B cell (primary cell): ENCODE measurements around the gene TDRKH. TPM values are rescaled to one million over a fixed set of nuclear protein-coding genes. Genes with fewer than 3 reads are reported as not detected.
"Not testable (repeated sequence)": the region's sequence is repeated elsewhere in the genome, so short reads cannot be mapped to it uniquely, and the experiment has no call there.

Source experiments
- ATAC-seq: fragments of 200-7000 bp; cut with Tn5 transposase; one replicate; pipeline ENCODE4 v1.10.0; 2021; ENCODE audit warnings: low read depth, mild to moderate bottlenecking, moderate number of reproducible peaks, moderate library complexity
- CTCF ChIA-PET: fragments of 350-600 bp; sonication (Branson Sonifier 250); formaldehyde crosslinking; loops from one replicate; lab custom pipeline; 2021; ENCODE audit warnings: antibody characterized with exemption, inconsistent platforms; lab: Charles Lee
- POLR2A ChIA-PET: fragments of 350-600 bp; sonication (Branson Sonifier 250); formaldehyde crosslinking; loops from one replicate; lab custom pipeline; 2021; ENCODE audit warnings: antibody characterized with exemption; lab: Charles Lee
- DNase-seq: peaks from one replicate; pipeline ENCODE4 v3.0.0; 2013
- H2AFZ ChIP-seq: 2 replicates; pipeline ENCODE4 v1.6.1; 2012; ENCODE audit warnings: mild to moderate bottlenecking, low read depth, low read length; ENCODE audit not compliant: insufficient read depth, poor library complexity, severe bottlenecking
- H3K27ac ChIP-seq, 2 donors: 1 replicate in 1 of 2; 2 replicates in 1 of 2; pipeline ENCODE4 v1.5.1; 2012 to 2013; ENCODE audit warnings: low read length in 2 of 2, mild to moderate bottlenecking in 2 of 2, moderate library complexity in 1 of 2
- H3K27me3 ChIP-seq, 4 experiments: fragments of 200-600 bp in 1 of 4; sonication (generic) in 1 of 4; replicated peaks in 1 of 4; 1 replicate in 2 of 4; 2 replicates in 2 of 4; pipeline versions ENCODE4 v1.6.1 to v1.7.0; 2013 to 2016; ENCODE audit warnings: low read length in 3 of 4, mild to moderate bottlenecking in 2 of 4, mixed read lengths in 1 of 4, moderate library complexity in 1 of 4; ENCODE audit not compliant: insufficient read depth in 4 of 4, control insufficient read depth in 3 of 4; ENCODE audit errors: control extremely low read depth in 1 of 4
- H3K36me3 ChIP-seq, 2 experiments: replicated peaks in 1 of 2; 1 replicate in 1 of 2; 2 replicates in 1 of 2; pipeline versions ENCODE4 v1.6.1 to v1.7.1; 2013; ENCODE audit warnings: low read length in 1 of 2; ENCODE audit not compliant: insufficient read depth in 2 of 2, control insufficient read depth in 1 of 2; ENCODE audit errors: control extremely low read depth in 1 of 2, extremely low read depth in 1 of 2
- H3K4me1 ChIP-seq, 2 donors: fragments of 200-600 bp in 1 of 2; sonication (generic) in 1 of 2; 1 replicate in 1 of 2; 2 replicates in 1 of 2; pipeline versions ENCODE4 v1.5.1 to v1.6.1; 2013 to 2017; ENCODE audit warnings: low read length in 2 of 2; ENCODE audit not compliant: control insufficient read depth in 2 of 2, insufficient read depth in 2 of 2
- H3K4me2 ChIP-seq: replicated peaks from 2 replicates; pipeline ENCODE3; 2012; ENCODE audit warnings: mild to moderate bottlenecking, low read depth, low read length; ENCODE audit not compliant: poor library complexity, severe bottlenecking
- H3K4me3 ChIP-seq, 5 experiments: fragments of 200-600 bp in 1 of 5; sonication (generic) in 1 of 5; 1 replicate in 3 of 5; 2 replicates in 2 of 5; pipeline versions ENCODE4 v1.5.1 to v1.7.0; 2011 to 2016; ENCODE audit warnings: low read length in 4 of 5, mild to moderate bottlenecking in 4 of 5, low read depth in 2 of 5, control low read depth in 1 of 5, moderate library complexity in 1 of 5; ENCODE audit not compliant: insufficient read depth in 1 of 5; ENCODE audit errors: control extremely low read depth in 1 of 5, extremely low read depth in 1 of 5
- H3K79me2 ChIP-seq: fragments of 200-600 bp; sonication (generic); one replicate; pipeline ENCODE4 v1.6.0; 2016; ENCODE audit warnings: low read length; ENCODE audit not compliant: control insufficient read depth, insufficient read depth
- H3K9ac ChIP-seq: fragments of 200-600 bp; sonication (generic); 2 replicates; pipeline ENCODE4 v1.6.1; 2017; ENCODE audit warnings: mild to moderate bottlenecking, low read length, moderate library complexity
- H3K9me3 ChIP-seq, 3 donors: one replicate each; pipeline versions ENCODE4 v1.6.1 to v1.7.1; 2013; ENCODE audit warnings: low read length in 2 of 3; ENCODE audit not compliant: control insufficient read depth in 2 of 3, insufficient read depth in 1 of 3; ENCODE audit errors: control extremely low read depth in 1 of 3
- H4K20me1 ChIP-seq: 2 replicates; pipeline ENCODE4 v1.6.0; 2012; ENCODE audit warnings: mild to moderate bottlenecking, low read length; ENCODE audit not compliant: insufficient read depth, control insufficient read depth, poor library complexity, severe bottlenecking
- H3K27ac Mint-ChIP-seq: one replicate; pipeline ENCODE4 v1.8.0; 2021; ENCODE audit warnings: mixed read lengths
- H3K27me3 Mint-ChIP-seq: one replicate; pipeline ENCODE4 v1.8.0; 2021; ENCODE audit warnings: mixed read lengths
- H3K4me1 Mint-ChIP-seq: one replicate; pipeline ENCODE4 v1.8.0; 2021; ENCODE audit warnings: mixed read lengths
- H3K4me3 Mint-ChIP-seq: one replicate; pipeline ENCODE4 v1.8.0; 2021; ENCODE audit warnings: mixed read lengths
- H3K9me3 Mint-ChIP-seq: one replicate; pipeline ENCODE4 v1.8.0; 2022; ENCODE audit warnings: mixed read lengths; ENCODE audit not compliant: insufficient read depth
- EZH2 ChIP-seq: IDR thresholded peaks from 2 replicates; pipeline ENCODE4 v1.6.1; 2012; ENCODE audit warnings: borderline replicate concordance, low read depth, mild to moderate bottlenecking, moderate library complexity, low read length; ENCODE audit not compliant: insufficient read depth, poor library complexity, severe bottlenecking
- WGBS: methylation state at CpG from one replicate; pipeline ENCODE4 v1.1.5; 2013; ENCODE audit warnings: missing lambda C conversion rate; ENCODE audit not compliant: insufficient coverage; 5-methylcytosine and 5-hydroxymethylcytosine counted together
- intact Hi-C: fragments of 100-400 bp; cut with micrococcal nuclease; formaldehyde crosslinking; loops from one replicate; pipeline ENCODE4 v1.10.0; 2022
- polyA plus RNA-seq: library from polyadenylated mRNA; depleted of rRNA; stranded (reverse); fragments of >200 nt; gene quantifications from 2 replicates; pipeline ENCODE4 v1.2.3, GENCODE V29; 2012
- total RNA-seq, 2 donors: library from RNA; stranded (reverse); fragments of 120-200 nt in 1 of 2; gene quantifications; 1 replicate in 1 of 2; 2 replicates in 1 of 2; pipeline versions ENCODE4 v1.2.3 to v1.2.4, GENCODE V29; 2013 to 2022
- TF ChIP-seq, protein P1 (sequence below): fragments of 200-600 bp; IDR thresholded peaks from one replicate; pipeline ENCODE4 v1.8.0; 2022; ENCODE audit warnings: antibody characterized with exemption, mild to moderate bottlenecking

Gene TDRKH
- total and polyA plus RNA-seq, 2 donors (not counting 1 experiment from before 2014, with no cell fraction given): 2.0 to 13.3 TPM

DNA sequence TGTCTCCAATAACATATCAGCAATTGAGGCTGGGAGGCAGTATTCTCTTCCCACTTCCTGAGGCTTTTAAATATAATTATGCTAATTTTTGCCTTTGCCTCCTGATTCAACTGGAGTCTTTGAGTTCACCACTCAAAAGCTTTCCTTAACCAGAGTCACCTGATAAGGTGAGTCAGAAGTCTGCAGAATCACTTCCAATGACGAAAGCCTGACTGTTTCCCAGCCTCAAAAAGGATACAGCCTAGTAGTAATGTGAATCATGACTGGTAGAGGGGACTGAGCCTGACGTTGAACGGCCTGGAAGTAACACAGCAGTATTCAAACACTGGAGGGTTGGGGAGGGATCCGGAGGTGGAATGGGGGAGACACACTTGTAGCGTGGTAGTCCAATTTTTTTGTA is 16.6 kb downstream of the TDRKH start:
- no peak overlapping the region for H2AFZ ChIP-seq
- no peaks in the 10 kb centered on the region for H3K9me3 Mint-ChIP-seq
- no peak for ATAC-seq
- ChIA-PET POLR2A (no interaction called here), CTCF (no interaction called here)
- no peak overlapping the region for H3K4me2 ChIP-seq
- no peak overlapping the region for H3K27ac ChIP-seq
- intact Hi-C loops: no loop called here
- peaks cover 0 to 38% of the 10 kb centered on the region in 2 experiments for H3K36me3 ChIP-seq
- WGBS: 98% methylated on average over 5 of the region's 5 CpGs
- H3K9ac ChIP-seq: no peak overlapping the region
- TF ChIP-seq, protein P1, sequence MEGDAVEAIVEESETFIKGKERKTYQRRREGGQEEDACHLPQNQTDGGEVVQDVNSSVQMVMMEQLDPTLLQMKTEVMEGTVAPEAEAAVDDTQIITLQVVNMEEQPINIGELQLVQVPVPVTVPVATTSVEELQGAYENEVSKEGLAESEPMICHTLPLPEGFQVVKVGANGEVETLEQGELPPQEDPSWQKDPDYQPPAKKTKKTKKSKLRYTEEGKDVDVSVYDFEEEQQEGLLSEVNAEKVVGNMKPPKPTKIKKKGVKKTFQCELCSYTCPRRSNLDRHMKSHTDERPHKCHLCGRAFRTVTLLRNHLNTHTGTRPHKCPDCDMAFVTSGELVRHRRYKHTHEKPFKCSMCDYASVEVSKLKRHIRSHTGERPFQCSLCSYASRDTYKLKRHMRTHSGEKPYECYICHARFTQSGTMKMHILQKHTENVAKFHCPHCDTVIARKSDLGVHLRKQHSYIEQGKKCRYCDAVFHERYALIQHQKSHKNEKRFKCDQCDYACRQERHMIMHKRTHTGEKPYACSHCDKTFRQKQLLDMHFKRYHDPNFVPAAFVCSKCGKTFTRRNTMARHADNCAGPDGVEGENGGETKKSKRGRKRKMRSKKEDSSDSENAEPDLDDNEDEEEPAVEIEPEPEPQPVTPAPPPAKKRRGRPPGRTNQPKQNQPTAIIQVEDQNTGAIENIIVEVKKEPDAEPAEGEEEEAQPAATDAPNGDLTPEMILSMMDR: no peak
- TF ChIP-seq EZH2: no peak
- no peaks in the 10 kb centered on the region for H3K27me3 ChIP-seq
- no peaks in the 10 kb centered on the region for H3K79me2 ChIP-seq
- no peaks in the 10 kb centered on the region for H4K20me1 ChIP-seq
- no peak overlapping the region for H3K4me3 ChIP-seq
- no peaks in the 10 kb centered on the region for H3K9me3 ChIP-seq
- no peak overlapping the region for H3K4me3 Mint-ChIP-seq
- no peaks in the 10 kb centered on the region for H3K4me1 ChIP-seq
- no peak for DNase-seq
- H3K4me1 Mint-ChIP-seq: no peaks in the 10 kb centered on the region
- no peaks in the 10 kb centered on the region for H3K27me3 Mint-ChIP-seq
- H3K27ac Mint-ChIP-seq: no peak overlapping the region

DNA sequence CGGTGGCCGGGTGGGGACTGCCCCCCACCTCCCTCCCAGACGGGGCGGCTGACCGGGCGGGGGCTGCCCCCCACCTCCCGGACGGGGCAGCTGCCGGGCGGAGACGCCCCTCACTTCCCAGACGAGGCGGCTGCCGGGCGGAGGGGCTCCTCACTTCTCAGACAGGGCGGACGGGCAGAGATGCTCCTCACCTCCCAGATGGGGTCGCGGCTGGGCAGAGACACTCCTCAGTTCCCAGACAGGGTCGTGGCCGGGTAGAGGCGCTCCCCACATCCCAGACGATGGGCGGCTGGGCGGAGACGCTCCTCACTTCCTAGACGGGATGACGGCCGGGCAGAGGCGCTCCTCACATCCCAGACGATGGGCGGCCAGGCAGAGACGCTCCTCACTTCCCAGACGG is 21.0 kb downstream of the TDRKH start:
- H3K4me3 Mint-ChIP-seq, H3K4me1 ChIP-seq, H3K9ac ChIP-seq, intact Hi-C loops, H3K9me3 ChIP-seq, H3K4me3 ChIP-seq, H3K27me3 Mint-ChIP-seq, ATAC-seq, H3K79me2 ChIP-seq, H3K36me3 ChIP-seq, H3K27ac ChIP-seq, H3K27ac Mint-ChIP-seq, H3K4me1 Mint-ChIP-seq, CTCF ChIA-PET, H2AFZ ChIP-seq, H3K4me2 ChIP-seq, H3K27me3 ChIP-seq, POLR2A ChIA-PET, DNase-seq, H4K20me1 ChIP-seq, H3K9me3 Mint-ChIP-seq: not testable (repeated sequence)
- 96% methylated on average over 14 of the region's 34 CpGs for WGBS

DNA sequence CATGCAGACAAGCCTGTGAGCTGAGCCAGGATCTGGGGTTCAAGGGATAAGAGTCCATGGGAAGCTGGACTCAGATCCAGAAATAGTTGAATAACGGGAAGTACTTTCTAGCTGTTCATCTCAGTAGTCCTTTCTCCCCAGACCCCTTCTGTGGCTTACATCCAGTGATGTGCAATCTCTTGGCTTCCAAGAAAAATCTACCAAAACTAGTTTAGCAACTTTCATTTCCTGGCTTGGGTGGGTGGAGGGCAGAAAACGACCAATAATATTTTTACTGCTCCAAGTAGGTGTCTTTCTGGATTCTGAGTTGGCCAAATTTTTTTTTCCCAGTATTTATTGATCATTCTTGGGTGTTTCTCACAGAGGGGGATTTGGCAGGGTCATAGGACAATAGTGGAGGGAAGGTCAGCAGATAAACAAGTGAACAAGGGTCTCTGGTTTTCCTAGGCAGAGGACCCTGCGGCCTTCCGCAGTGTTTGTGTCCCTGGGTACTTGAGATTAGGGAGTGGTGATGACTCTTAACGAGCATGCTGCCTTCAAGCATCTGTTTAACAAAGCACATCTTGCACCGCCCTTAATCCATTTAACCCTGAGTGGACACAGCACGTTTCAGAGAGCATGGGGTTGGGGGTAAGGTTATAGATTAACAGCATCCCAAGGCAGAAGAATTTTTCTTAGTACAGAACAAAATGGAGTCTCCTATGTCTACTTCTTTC is 21.8 kb downstream of the TDRKH start:
- H3K27ac ChIP-seq, H3K27me3 Mint-ChIP-seq, H3K9me3 ChIP-seq, H3K4me2 ChIP-seq, H3K9ac ChIP-seq, POLR2A ChIA-PET, H3K27ac Mint-ChIP-seq, H3K79me2 ChIP-seq, H3K4me3 ChIP-seq, intact Hi-C loops, H3K27me3 ChIP-seq, H4K20me1 ChIP-seq, H2AFZ ChIP-seq, H3K4me1 ChIP-seq, H3K4me1 Mint-ChIP-seq, H3K4me3 Mint-ChIP-seq, DNase-seq, H3K36me3 ChIP-seq, H3K9me3 Mint-ChIP-seq, ATAC-seq: not testable (repeated sequence)
- WGBS: no CpG with 5 or more reads among the region's 7 CpGs
- CTCF ChIA-PET: interaction anchor here (0.6 kb wide), 1 partner anchor 472 kb away, joined by 3 read pairs; no protein-coding TSS in a partner anchor
